GM12878 (cell line): ENCODE data around the gene CACNA1D. TPM values are rescaled to one million over a fixed set of nuclear protein-coding genes. Genes with fewer than 3 reads are reported as not detected.

Experiments used
- ATAC-seq: fragments of 200-7000 bp; cut with Tn5 transposase; 3 replicates; pipeline ENCODE4 v1.9.1; 2020; ENCODE audit warnings: mild to moderate bottlenecking, moderate library complexity
- BruUV-seq: library from RNA; stranded (reverse); fragments of 400-500 nt; replicated peaks from 2 replicates; lab custom pipeline; 2021; lab: Mats Ljungman, UMichigan
- CTCF ChIA-PET: fragments of 300-600 bp; sonication (Branson Sonifier 250); formaldehyde crosslinking; extraction: SDS; loops from one replicate; lab custom pipeline; 2021; ENCODE audit warnings: inconsistent platforms; lab: Yijun Ruan, JAX
- POLR2A ChIA-PET: fragments of 350-600 bp; formaldehyde crosslinking; extraction: SDS; loops from one replicate; lab custom pipeline; 2021; ENCODE audit warnings: inconsistent platforms; lab: Charles Lee
- RAD21 ChIA-PET: fragments of 300-600 bp; sonication (Branson Sonifier 250); formaldehyde crosslinking; loops from one replicate; lab custom pipeline; 2023; ENCODE audit warnings: antibody characterized with exemption; ENCODE audit not compliant: unreplicated experiment; lab: Charles Lee
- SMC1A ChIA-PET: fragments of 300-600 bp; sonication (Branson Sonifier 250); formaldehyde crosslinking; loops from one replicate; lab custom pipeline; 2023; ENCODE audit not compliant: unreplicated experiment, uncharacterized antibody; lab: Charles Lee
- DNase-seq: peaks from one replicate; pipeline ENCODE4 v3.0.0-alpha.2; 2011; ENCODE audit warnings: low read depth, low spot score
- FAIRE-seq: peaks from 3 replicates; lab custom pipeline; 2011; peaks lifted over from hg19 to GRCh38; lab: Jason Lieb, UNC
- H2AFZ ChIP-seq: 2 replicates; pipeline ENCODE4 v1.6.0; 2011; ENCODE audit warnings: low read depth, low read length, control low read depth; ENCODE audit not compliant: control insufficient read depth
- H3K27ac ChIP-seq: 2 replicates; pipeline ENCODE4 v1.5.1; 2011; ENCODE audit warnings: control low read depth; ENCODE audit not compliant: control insufficient read depth, insufficient read depth
- H3K27me3 ChIP-seq, 2 experiments: replicated peaks in 1 of 2; 2 replicates each; pipeline versions ENCODE4 v1.6.0 to v1.6.1; 2011; ENCODE audit warnings: low read length in 1 of 2; ENCODE audit not compliant: control insufficient read depth in 2 of 2, insufficient read depth in 2 of 2
- H3K36me3 ChIP-seq, 2 experiments: 2 replicates each; pipeline ENCODE4 v1.5.1; 2011; ENCODE audit warnings: low read length in 1 of 2; ENCODE audit not compliant: control insufficient read depth in 2 of 2, insufficient read depth in 2 of 2
- H3K4me1 ChIP-seq: 2 replicates; pipeline ENCODE4 v1.6.1; 2011; ENCODE audit warnings: mild to moderate bottlenecking, low read length, moderate library complexity, mixed read lengths; ENCODE audit not compliant: control insufficient read depth, insufficient read depth
- H3K4me2 ChIP-seq: 2 replicates; pipeline ENCODE4 v1.6.0; 2011; ENCODE audit warnings: control low read depth; ENCODE audit not compliant: control insufficient read depth, insufficient read depth
- H3K4me3 ChIP-seq: fragments of 200-600 bp; sonication (generic); 2 replicates; pipeline ENCODE4 v1.5.1; 2016
- H3K79me2 ChIP-seq: 2 replicates; pipeline ENCODE4 v1.6.0; 2011; ENCODE audit warnings: low read length; ENCODE audit not compliant: control insufficient read depth, insufficient read depth
- H3K9ac ChIP-seq: 2 replicates; pipeline ENCODE4 v1.8.0; 2011; ENCODE audit warnings: low read length, control low read depth, mixed read lengths; ENCODE audit not compliant: control insufficient read depth, insufficient read depth
- H3K9me3 ChIP-seq: replicated peaks from 3 replicates; pipeline ENCODE4 v1.5.1; 2011; ENCODE audit warnings: mild to moderate bottlenecking, low read length; ENCODE audit not compliant: control insufficient read depth, insufficient read depth
- H4K20me1 ChIP-seq: 2 replicates; pipeline ENCODE4 v1.6.0; 2011; ENCODE audit not compliant: control insufficient read depth, insufficient read depth
- BRCA1 ChIP-seq: IDR thresholded peaks from 2 replicates; pipeline ENCODE4 v1.6.1; 2011; ENCODE audit warnings: low read depth, low read length, improper control_type of control experiment
- CHD2 ChIP-seq: IDR thresholded peaks from 2 replicates; pipeline ENCODE4 v1.6.1; 2011; ENCODE audit warnings: low read depth, low read length, improper control_type of control experiment, borderline replicate concordance
- HDAC2 ChIP-seq: fragments of 200-600 bp; sonication (generic); IDR thresholded peaks from 2 replicates; pipeline ENCODE4 v1.6.1; 2017
- IRF4 ChIP-seq: IDR thresholded peaks from 2 replicates; pipeline ENCODE4 v1.6.1; 2011; ENCODE audit warnings: low read depth, low read length
- KLF5 ChIP-seq: fragments of 450-650 bp; IDR thresholded peaks from 2 replicates; pipeline ENCODE4 v1.6.1; 2014; ENCODE audit warnings: mild to moderate bottlenecking; ENCODE audit not compliant: partially characterized antibody
- LARP7 ChIP-seq: fragments of 450-650 bp; IDR thresholded peaks from 2 replicates; pipeline ENCODE4 v1.6.1; 2017; ENCODE audit warnings: mild to moderate bottlenecking
- MEF2A ChIP-seq: IDR thresholded peaks from 2 replicates; pipeline ENCODE4 v1.6.1; 2011; ENCODE audit warnings: low read depth, mild to moderate bottlenecking, low read length, moderate library complexity; ENCODE audit not compliant: insufficient read depth
- RAD21 ChIP-seq: IDR thresholded peaks from 2 replicates; pipeline ENCODE4 v1.6.1; 2011; ENCODE audit warnings: mild to moderate bottlenecking, low read depth, low read length, moderate library complexity; ENCODE audit not compliant: insufficient read depth
- SMAD5 ChIP-seq: IDR thresholded peaks from 2 replicates; pipeline ENCODE4 v1.6.1; 2016; ENCODE audit warnings: antibody characterized with exemption, low read depth
- WRNIP1 ChIP-seq: IDR thresholded peaks from 2 replicates; pipeline ENCODE4 v1.6.1; 2011; ENCODE audit warnings: low read depth, low read length, improper control_type of control experiment, borderline replicate concordance
- YY1 ChIP-seq: IDR thresholded peaks from 2 replicates; pipeline ENCODE4 v1.6.1; 2011; ENCODE audit warnings: low read depth, mild to moderate bottlenecking, low read length
- ZBTB11 ChIP-seq: fragments of 450-650 bp; formaldehyde crosslinking; IDR thresholded peaks from 2 replicates; pipeline ENCODE4 v1.5.0; 2022; ENCODE audit warnings: mild to moderate bottlenecking, missing genetic modification characterization
- ZNF217 ChIP-seq: fragments of 450-650 bp; IDR thresholded peaks from 2 replicates; pipeline ENCODE4 v1.6.1; 2017; ENCODE audit warnings: antibody characterized with exemption, mild to moderate bottlenecking
- ZNF274 ChIP-seq: IDR thresholded peaks from one replicate; pipeline ENCODE4 v1.8.0; 2011; ENCODE audit not compliant: insufficient read length, insufficient read depth
- ZNF687 ChIP-seq: fragments of 450-650 bp; IDR thresholded peaks from 2 replicates; pipeline ENCODE4 v1.6.1; 2017; ENCODE audit warnings: mild to moderate bottlenecking, moderate library complexity
- WGBS: methylation state at CpG from one replicate; pipeline ENCODE4 v1.1.6; 2016; ENCODE audit warnings: low lambda C conversion rate; ENCODE audit not compliant: insufficient replicate concordance, insufficient coverage; ENCODE audit errors: missing lambda C conversion rate; 5-methylcytosine and 5-hydroxymethylcytosine counted together
- in situ Hi-C: fragments of 300-500 bp; cut with MboI; formaldehyde crosslinking; loops from 9 replicates; pipeline ENCODE4 v1.14.3; 2018; ENCODE audit warnings: mixed read lengths
- intact Hi-C: fragments of 100-400 bp; cut with micrococcal nuclease; formaldehyde crosslinking; loops from one replicate; pipeline ENCODE4 v1.14.2; 2022; ENCODE audit not compliant: unreplicated experiment
- polyA plus RNA-seq, 11 experiments: library from polyadenylated mRNA; depleted of rRNA in 4 of 11; unstranded in 6 of 11; stranded (reverse) in 5 of 11; fragments of >200 nt; fragmentation: Nextera tagmentation in 4 of 11; fragmentation: Illumina TruSeq in 1 of 11; extraction: Ambion mirVana in 4 of 11; extraction: Trizol in 1 of 11; gene quantifications; 1 replicate in 1 of 11; 2 replicates in 10 of 11; pipeline versions ENCODE4 v1.2.1 to v1.2.3, GENCODE V29; 2011 to 2016; ENCODE audit warnings: inconsistent platforms in 2 of 11, missing spikeins in 2 of 11, low read depth in 1 of 11
- total RNA-seq, 4 experiments: library from RNA; depleted of rRNA in 3 of 4; stranded (reverse); fragments of >200 nt in 3 of 4; fragmentation: Illumina TruSeq in 1 of 4; extraction: Trizol in 1 of 4; gene quantifications; 2 replicates each; pipeline versions ENCODE4 v1.2.1 to v1.2.3, GENCODE V29; 2013 to 2021
- TF ChIP-seq, protein P1 (sequence below): IDR thresholded peaks from 2 replicates; pipeline ENCODE4 v1.6.1; 2011; ENCODE audit warnings: low read depth, low read length, improper control_type of control experiment, borderline replicate concordance

Gene CACNA1D
- total and polyA plus RNA-seq, 10 of the 15 experiments (the other 5 are each of a cell fraction or from before 2014, with no cell fraction given), result 0.21 to 24.4 (median 1.6) TPM

DNA sequence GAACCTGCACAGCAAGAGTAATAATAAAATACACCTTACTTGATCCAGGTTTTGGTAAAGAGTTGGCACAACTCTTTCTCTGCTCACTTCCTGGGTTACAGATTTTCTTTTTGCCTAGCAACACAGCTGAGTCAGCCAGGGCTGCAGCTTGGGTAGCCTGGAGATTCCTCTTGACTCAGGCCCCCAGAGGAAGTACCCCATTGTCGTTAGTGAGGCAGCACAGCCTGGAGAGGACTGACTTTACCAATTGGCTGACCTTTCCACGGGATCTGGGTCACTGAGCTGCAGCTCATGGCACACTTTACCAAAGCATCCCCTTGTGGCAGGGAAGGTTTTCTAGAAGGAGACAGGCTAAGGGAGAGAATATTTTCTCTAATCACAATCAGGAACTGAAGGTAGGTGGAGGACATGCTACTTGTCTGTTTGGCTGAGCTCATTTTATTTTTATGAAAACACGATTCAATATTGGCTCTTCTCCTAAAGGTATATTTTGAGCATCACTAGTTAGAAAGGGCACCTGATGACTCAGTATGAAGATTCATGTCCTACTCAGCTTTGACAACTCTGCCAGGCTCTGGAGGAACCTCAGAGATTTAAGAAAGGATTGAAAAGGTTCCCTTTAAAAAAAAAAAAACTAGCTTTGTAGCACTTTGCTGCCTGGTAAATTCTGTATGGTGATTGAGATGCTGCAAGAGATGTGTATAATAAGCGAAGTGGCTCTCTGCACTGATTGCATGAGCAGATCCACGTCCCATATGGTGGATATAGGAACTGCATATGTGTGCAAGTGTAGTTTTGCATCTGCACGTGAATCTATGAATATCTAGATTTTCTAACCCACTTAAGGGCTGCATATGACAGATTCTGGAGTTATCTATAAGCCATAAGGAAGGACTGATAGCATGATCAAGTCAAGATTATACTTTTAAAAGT is 227.0 kb downstream of the CACNA1D start:
- H3K4me2 ChIP-seq, result no peak overlapping the region
- ChIA-PET POLR2A (no interaction called here), RAD21 (no interaction called here), CTCF (interaction anchor here (1.0 to 2.6 kb wide), 3 partner anchors 8 to 14 kb away, joined by 3 to 7 read pairs (median 4); no protein-coding TSS in a partner anchor), SMC1A (interaction anchor here (0.9 to 1.8 kb wide), 3 partner anchors 10 to 105 kb away, joined by 3 to 5 read pairs (median 4); no protein-coding TSS in a partner anchor)
- intact Hi-C loops, result no loop called here
- no peaks in the 10 kb centered on the region for H3K9me3 ChIP-seq
- BruUV-seq, result no TSS peak
- no peaks in the 10 kb centered on the region for H4K20me1 ChIP-seq
- no peak for DNase-seq
- no peak overlapping the region for H3K4me3 ChIP-seq
- FAIRE-seq, result no peak
- H3K27me3 ChIP-seq, result no peaks in the 10 kb centered on the region; a peak in 1 of 4 replicates
- no peaks in the 10 kb centered on the region for H3K79me2 ChIP-seq
- in situ Hi-C loops, result no loop called here
- H3K27ac ChIP-seq, result no peak overlapping the region
- H3K4me1 ChIP-seq, result no peaks in the 10 kb centered on the region
- no peak overlapping the region for H3K9ac ChIP-seq
- WGBS, result 5% methylated on average over 6 of the region's 6 CpGs
- H3K36me3 ChIP-seq, result no peaks in the 10 kb centered on the region
- H2AFZ ChIP-seq, result no peak overlapping the region
- no peak for TF ChIP-seq ZNF274
- no peak for TF ChIP-seq LARP7
- TF ChIP-seq ZNF687, result no peak
- TF ChIP-seq IRF4, result no peak
- TF ChIP-seq KLF5, result no peak
- TF ChIP-seq SMAD5, result no peak
- no peak for TF ChIP-seq ZNF217
- TF ChIP-seq MEF2A, result no peak
- no peak for TF ChIP-seq YY1
- TF ChIP-seq CHD2, result no peak
- TF ChIP-seq, protein P1, sequence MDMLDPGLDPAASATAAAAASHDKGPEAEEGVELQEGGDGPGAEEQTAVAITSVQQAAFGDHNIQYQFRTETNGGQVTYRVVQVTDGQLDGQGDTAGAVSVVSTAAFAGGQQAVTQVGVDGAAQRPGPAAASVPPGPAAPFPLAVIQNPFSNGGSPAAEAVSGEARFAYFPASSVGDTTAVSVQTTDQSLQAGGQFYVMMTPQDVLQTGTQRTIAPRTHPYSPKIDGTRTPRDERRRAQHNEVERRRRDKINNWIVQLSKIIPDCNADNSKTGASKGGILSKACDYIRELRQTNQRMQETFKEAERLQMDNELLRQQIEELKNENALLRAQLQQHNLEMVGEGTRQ, result no peak
- no peak for TF ChIP-seq HDAC2
- no peak for TF ChIP-seq WRNIP1
- no peak for TF ChIP-seq ZBTB11
- TF ChIP-seq RAD21, result no peak
- no peak for TF ChIP-seq BRCA1
- no peak; the same call in 2 of the 3 replicates for ATAC-seq
